ENCODE results near the gene OR2AG2. TPM values are rescaled to one million over a fixed set of nuclear protein-coding genes. Genes with fewer than 3 reads are reported as not detected.

Gene OR2AG2
- under 1 TPM in 2 of 4 donors, not detected in 2; 0.17 to 0.33 TPM for total RNA-seq

DNA sequence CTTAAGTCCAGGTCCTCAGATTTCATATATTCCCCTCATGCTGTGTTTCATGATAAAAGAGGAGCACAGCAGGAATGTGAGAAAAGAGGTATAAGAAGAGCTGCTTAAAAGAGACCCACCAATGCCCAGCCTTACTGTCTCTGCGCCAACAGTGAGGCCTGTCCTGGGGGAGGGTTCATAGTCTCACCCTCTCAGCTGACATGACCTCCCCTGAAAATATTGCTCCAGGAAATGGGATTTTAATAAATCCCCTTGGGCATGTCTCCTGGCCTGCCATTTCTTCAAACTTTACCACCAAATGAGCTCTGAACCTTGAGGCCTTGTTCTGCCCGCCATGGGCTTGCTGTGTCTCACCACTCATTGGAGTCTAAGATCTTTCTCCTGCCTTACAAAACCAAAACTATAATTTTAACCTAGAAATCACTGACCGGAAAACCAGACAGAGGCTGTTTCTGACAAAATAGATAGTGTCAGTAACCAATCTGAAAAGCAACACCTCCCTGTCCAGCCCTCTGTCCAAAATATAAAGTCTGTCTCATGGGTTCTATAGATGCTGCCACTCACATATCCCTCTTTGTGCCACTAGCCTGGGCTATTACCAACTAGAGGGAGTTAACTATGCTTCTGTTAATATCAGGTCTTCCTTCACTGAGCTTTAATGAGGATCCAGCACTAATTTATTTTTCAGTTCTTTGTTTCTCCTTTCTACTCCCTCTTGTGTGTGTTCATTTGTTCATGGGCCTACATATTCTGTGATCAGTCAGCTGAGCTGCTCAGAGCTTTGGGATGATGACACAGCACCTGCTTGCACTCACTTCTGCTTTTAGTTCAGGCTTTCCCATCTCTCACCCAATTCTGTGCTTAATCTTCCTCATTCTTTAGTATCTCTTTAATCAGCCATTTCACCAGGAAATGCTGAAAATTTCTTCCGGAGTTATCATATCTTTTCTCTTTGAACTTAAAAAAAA is at the start of gene OR2AG2:
Gene OR2AG2, minus strand, starts transcription at position 51 of the 968 bp plus-strand sequence. CDS start 3,019 bp downstream, outside the sequence.
- TF ChIP-seq, protein P1, sequence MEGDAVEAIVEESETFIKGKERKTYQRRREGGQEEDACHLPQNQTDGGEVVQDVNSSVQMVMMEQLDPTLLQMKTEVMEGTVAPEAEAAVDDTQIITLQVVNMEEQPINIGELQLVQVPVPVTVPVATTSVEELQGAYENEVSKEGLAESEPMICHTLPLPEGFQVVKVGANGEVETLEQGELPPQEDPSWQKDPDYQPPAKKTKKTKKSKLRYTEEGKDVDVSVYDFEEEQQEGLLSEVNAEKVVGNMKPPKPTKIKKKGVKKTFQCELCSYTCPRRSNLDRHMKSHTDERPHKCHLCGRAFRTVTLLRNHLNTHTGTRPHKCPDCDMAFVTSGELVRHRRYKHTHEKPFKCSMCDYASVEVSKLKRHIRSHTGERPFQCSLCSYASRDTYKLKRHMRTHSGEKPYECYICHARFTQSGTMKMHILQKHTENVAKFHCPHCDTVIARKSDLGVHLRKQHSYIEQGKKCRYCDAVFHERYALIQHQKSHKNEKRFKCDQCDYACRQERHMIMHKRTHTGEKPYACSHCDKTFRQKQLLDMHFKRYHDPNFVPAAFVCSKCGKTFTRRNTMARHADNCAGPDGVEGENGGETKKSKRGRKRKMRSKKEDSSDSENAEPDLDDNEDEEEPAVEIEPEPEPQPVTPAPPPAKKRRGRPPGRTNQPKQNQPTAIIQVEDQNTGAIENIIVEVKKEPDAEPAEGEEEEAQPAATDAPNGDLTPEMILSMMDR (IDR thresholded peaks at IDR 0.05; ENCODE audit: low read depth) = no peak

DNA sequence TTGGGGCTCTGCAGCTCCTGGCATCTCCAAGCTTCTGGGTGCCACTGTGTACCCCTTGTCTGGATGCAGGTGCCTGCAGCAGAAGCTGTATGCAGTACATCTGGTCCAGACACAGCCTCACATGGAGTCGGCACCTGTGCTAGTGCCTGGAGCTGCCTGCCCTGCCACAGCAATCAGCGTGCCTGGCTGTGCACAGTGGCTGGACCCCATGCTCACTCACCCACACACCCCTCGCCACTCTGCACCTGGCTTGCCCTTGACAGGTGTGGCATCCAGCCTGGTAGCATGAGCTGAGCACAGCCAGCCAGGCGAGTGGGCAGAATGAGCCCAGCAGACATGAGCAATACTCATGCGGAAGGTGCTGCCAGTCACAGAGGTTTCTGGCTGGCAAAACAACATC is 47.2 kb upstream of the OR2AG2 start:
- TF ChIP-seq, protein P1 (IDR thresholded peaks at IDR 0.05; ENCODE audit: low read depth) = no peak

DNA sequence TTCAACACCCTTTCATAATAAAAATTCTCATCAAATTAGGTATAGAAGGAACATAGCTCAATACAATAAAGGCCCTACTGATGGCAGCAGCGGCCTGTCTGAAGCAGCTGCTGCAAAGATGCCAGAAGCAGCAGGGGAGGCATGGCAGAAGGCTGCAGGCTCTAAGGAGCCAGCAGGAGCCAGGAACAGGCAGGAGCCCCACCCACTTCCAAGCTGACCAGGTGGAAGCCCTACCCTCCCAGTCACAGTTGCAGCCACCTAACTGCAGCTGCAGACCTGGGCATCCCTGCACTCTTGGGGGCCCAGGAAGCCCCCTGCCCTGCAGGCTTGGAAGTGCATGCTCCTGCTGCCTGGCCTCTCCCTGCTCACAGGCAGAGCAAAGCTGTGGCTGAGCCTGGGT is 45.9 kb upstream of the OR2AG2 start:
- TF ChIP-seq, protein P1 (IDR thresholded peaks at IDR 0.05; ENCODE audit: low read depth) = no peak

DNA sequence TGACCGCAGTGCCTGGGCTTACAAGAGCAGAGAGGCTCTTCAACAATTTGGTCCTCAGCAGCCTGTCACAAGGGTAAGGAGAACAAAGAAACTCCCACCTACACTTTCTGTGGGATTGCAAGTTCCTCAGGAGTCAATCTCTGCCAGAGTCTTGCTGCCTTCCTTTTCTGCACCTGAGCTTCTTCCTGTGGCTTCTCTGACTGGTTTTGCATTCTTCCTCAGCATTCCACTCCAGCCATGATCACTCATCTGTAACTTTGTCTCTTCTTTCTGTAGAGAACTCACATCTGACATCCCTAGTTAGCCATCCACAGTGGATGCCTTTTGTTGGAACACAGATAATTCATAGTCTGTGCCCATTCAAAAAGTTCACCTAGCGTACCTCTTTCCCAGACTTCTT is 41.9 kb upstream of the OR2AG2 start:
- TF ChIP-seq, protein P1 (IDR thresholded peaks at IDR 0.05; ENCODE audit: low read depth) = no peak

GRCh38 chr11:6812390-6813005 is 40.7 kb upstream of the OR2AG2 start:
- TF ChIP-seq, protein P1 (IDR thresholded peaks at IDR 0.05; ENCODE audit: low read depth) = no peak

- TF ChIP-seq, protein P1 (IDR thresholded peaks at IDR 0.05; ENCODE audit: low read depth) = no peak
Measured at GRCh38 chr11:6799402-6799801, 27.6 kb upstream of the OR2AG2 start, which contains the start of gene OR6A2. TSS of gene OR6A2 (minus strand) at chr11:6799689. CDS start at chr11:6795708, 3,981 bp downstream.

GRCh38 chr11:6794639-6795038 is 22.9 kb upstream of the OR2AG2 start:
- TF ChIP-seq, protein P1 (IDR thresholded peaks at IDR 0.05; ENCODE audit: low read depth) = no peak

All from subcutaneous adipose tissue (tissue), 4 donors.